Activated CD4-positive, alpha-beta T cell treated with anti-CD3 and anti-CD28 coated beads for 24 hours (primary cell): ENCODE measurements around the gene TTC21A.
A peak's percentile ranks its signal among the peaks of the same experiment; 100 is the strongest.

Experiments
- DNase-seq, 2 donors: peaks; one replicate each; pipeline ENCODE4 v3.0.0-alpha.2; 2020; ENCODE audit warnings: low read depth in 2 of 2

The TTC21A gene

GRCh38 chr3:39136533-39137434 is 29.3 kb downstream of the TTC21A start:
- DNase-seq: no peak

- no peak for DNase-seq
These were observed 30.0 kb downstream of the TTC21A start for GRCh38 chr3:39137435-39137936.

GRCh38 chr3:39137991-39138803 is 30.7 kb downstream of the TTC21A start:
- DNase-seq: no peak

GRCh38 chr3:39138804-39139415 is 31.4 kb downstream of the TTC21A start:
- DNase-seq: no peak

- DNase-seq: no peak
These were observed 32.0 kb downstream of the TTC21A start for GRCh38 chr3:39139442-39139841.

GRCh38 chr3:39140341-39140971 is 33.0 kb downstream of the TTC21A start:
- DNase-seq: no peak

GRCh38 chr3:39141171-39141995 is 33.9 kb downstream of the TTC21A start:
- DNase-seq: no peak

GRCh38 chr3:39142067-39142466 is 34.6 kb downstream of the TTC21A start:
- DNase-seq: no peak

GRCh38 chr3:39143051-39143885 is 35.8 kb downstream of the TTC21A start:
- no peak for DNase-seq

- no peak for DNase-seq
These were observed 36.7 kb downstream of the TTC21A start for GRCh38 chr3:39144095-39144747.

- no peak for DNase-seq
These were observed 37.4 kb downstream of the TTC21A start for GRCh38 chr3:39144748-39145380.

GRCh38 chr3:39146083-39146501 is 38.6 kb downstream of the TTC21A start:
- no peak for DNase-seq

- peak; percentile 67 to 74 for DNase-seq
These were observed 39.4 kb downstream of the TTC21A start for GRCh38 chr3:39146611-39147591.

- no peak for DNase-seq
These were observed 40.4 kb downstream of the TTC21A start for GRCh38 chr3:39147711-39148434.

- no peak for DNase-seq
These were observed 41.1 kb downstream of the TTC21A start for GRCh38 chr3:39148435-39149058.

- no peak for DNase-seq
These were observed 41.6 kb downstream of the TTC21A start for GRCh38 chr3:39149059-39149455.
